ENCODE measurements around the gene MAPKBP1. TPM values are rescaled to one million over a fixed set of nuclear protein-coding genes. Genes with fewer than 3 reads are reported as not detected.

Gene MAPKBP1
- total and polyA plus RNA-seq, 7 experiments from 2014 or later, result 3.0 to 44.7 (median 37.2) TPM

- POLR2A ChIA-PET, result interaction anchor here (1.8 kb wide), 1 partner anchor 27 kb away, joined by 4 read pairs; no protein-coding TSS in a partner anchor
- H3K9me3 Mint-ChIP-seq, result peaks cover 0 to 1% (median 0%) of the 10 kb centered on the region in 11 donors
- peaks cover 7 to 11% (median 8%) of the 10 kb centered on the region in 7 donors for H3K4me1 Mint-ChIP-seq
- no peaks in the 10 kb centered on the region for H3K36me3 Mint-ChIP-seq
- H3K27ac Mint-ChIP-seq, result no peak overlapping the region
- Histone ChIP-seq H3K36me3 (ENCODE audit: control insufficient read depth in 2 of 3, insufficient read depth in 3 of 3, low read length in 3 of 3) (no peaks in the 10 kb centered on the region), H3K9me3 (ENCODE audit: control insufficient read depth in 2 of 3, low read length in 3 of 3) (no peaks in the 10 kb centered on the region), H3K27me3 (ENCODE audit: control insufficient read depth in 2 of 2, insufficient read depth in 2 of 2, low read length in 2 of 2) (no peaks in the 10 kb centered on the region), H3K27ac (ENCODE audit: low read depth, low read length) (no peak overlapping the region), H3K4me1 (ENCODE audit: control insufficient read depth in 2 of 2, insufficient read depth in 2 of 2, low read length in 2 of 2) (no peaks in the 10 kb centered on the region), H3K4me3 (ENCODE audit: low read length) (no peak overlapping the region)
- ATAC-seq, result no peak
- H3K27me3 Mint-ChIP-seq, result no peaks in the 10 kb centered on the region
- intact Hi-C loops (cut with micrococcal nuclease), result no loop called here
- no peak for DNase-seq
- no peak overlapping the region for H3K4me3 Mint-ChIP-seq
- CTCF ChIA-PET, result no interaction called here
Measured at GRCh38 chr15:41868321-41868720, 94.0 kb downstream of the MAPKBP1 start.

- no peaks in the 10 kb centered on the region for H3K36me3 ChIP-seq (ENCODE audit: control insufficient read depth in 2 of 3, insufficient read depth in 3 of 3, low read length in 3 of 3)
- peaks cover 7 to 11% (median 8%) of the 10 kb centered on the region in 7 donors for H3K4me1 Mint-ChIP-seq
- no peaks in the 10 kb centered on the region for H3K27me3 ChIP-seq (ENCODE audit: control insufficient read depth in 2 of 2, insufficient read depth in 2 of 2, low read length in 2 of 2)
- ChIA-PET CTCF (interaction anchor here (0.6 to 1.4 kb wide), 6 partner anchors 18 to 234 kb away, joined by 3 to 6 read pairs (median 3); no protein-coding TSS in a partner anchor), POLR2A (interaction anchor here (0.8 to 1.3 kb wide), 4 partner anchors 23 to 96 kb away, joined by 3 to 5 read pairs (median 3); partner anchors contain the start of gene MAPKBP1)
- no peaks in the 10 kb centered on the region for H3K9me3 ChIP-seq (ENCODE audit: control insufficient read depth in 2 of 3, low read length in 3 of 3)
- no peaks in the 10 kb centered on the region for H3K27me3 Mint-ChIP-seq
- intact Hi-C loops (cut with micrococcal nuclease), result loop anchor here in 1 of 2 donors (2.0 kb wide), 1 partner anchor 41 kb away; the partner anchor contains the start of gene JMJD7
- DNase-seq (no peak), ATAC-seq (no peak)
- no peaks in the 10 kb centered on the region for H3K4me1 ChIP-seq (ENCODE audit: control insufficient read depth in 2 of 2, insufficient read depth in 2 of 2, low read length in 2 of 2)
- H3K27ac Mint-ChIP-seq, result peak overlapping the region; percentile 56 to 98 (median 94)
- H3K27ac ChIP-seq (ENCODE audit: low read depth, low read length), result no peak overlapping the region
- H3K4me3 ChIP-seq (ENCODE audit: low read length), result no peak overlapping the region
- peaks cover 0 to 1% (median 0%) of the 10 kb centered on the region in 11 donors for H3K9me3 Mint-ChIP-seq
- no peaks in the 10 kb centered on the region for H3K36me3 Mint-ChIP-seq
- H3K4me3 Mint-ChIP-seq, result peak overlapping the region; percentile 13 to 81 (median 62)
Measured at GRCh38 chr15:41869770-41870688, 95.7 kb downstream of the MAPKBP1 start.

- peak overlapping the region; percentile 56 to 98 (median 94) for H3K27ac Mint-ChIP-seq
- ATAC-seq (peak; percentile 91), DNase-seq (peak in 8 of 9 donors; percentile 42 to 69 (median 60))
- H3K4me3 ChIP-seq (ENCODE audit: low read length), result no peak overlapping the region
- no peaks in the 10 kb centered on the region for H3K4me1 ChIP-seq (ENCODE audit: control insufficient read depth in 2 of 2, insufficient read depth in 2 of 2, low read length in 2 of 2)
- intact Hi-C loops (cut with micrococcal nuclease), result loop anchor here in 1 of 2 donors (2.0 kb wide), 1 partner anchor 42 kb away; the partner anchor contains the start of gene JMJD7
- H3K27me3 Mint-ChIP-seq, result no peaks in the 10 kb centered on the region
- no peaks in the 10 kb centered on the region for H3K36me3 ChIP-seq (ENCODE audit: control insufficient read depth in 2 of 3, insufficient read depth in 3 of 3, low read length in 3 of 3)
- H3K27ac ChIP-seq (ENCODE audit: low read depth, low read length), result no peak overlapping the region
- ChIA-PET CTCF (interaction anchor here (0.6 to 1.4 kb wide), 5 partner anchors 34 to 235 kb away, joined by 3 to 6 read pairs (median 3); no protein-coding TSS in a partner anchor), POLR2A (interaction anchor here (0.8 to 1.3 kb wide), 5 partner anchors 9 to 97 kb away, joined by 3 to 5 read pairs (median 3); partner anchors contain the start of gene MAPKBP1)
- no peaks in the 10 kb centered on the region for H3K9me3 ChIP-seq (ENCODE audit: control insufficient read depth in 2 of 3, low read length in 3 of 3)
- no peaks in the 10 kb centered on the region for H3K36me3 Mint-ChIP-seq
- H3K27me3 ChIP-seq (ENCODE audit: control insufficient read depth in 2 of 2, insufficient read depth in 2 of 2, low read length in 2 of 2), result no peaks in the 10 kb centered on the region
- peak overlapping the region; percentile 13 to 81 (median 62) for H3K4me3 Mint-ChIP-seq
- peaks cover 7 to 11% (median 8%) of the 10 kb centered on the region in 7 donors for H3K4me1 Mint-ChIP-seq
- H3K9me3 Mint-ChIP-seq, result peaks cover 0 to 1% (median 0%) of the 10 kb centered on the region in 11 donors
Measured at GRCh38 chr15:41870689-41871081, 96.4 kb downstream of the MAPKBP1 start.

- ATAC-seq (no peak), DNase-seq (no peak)
- H3K27ac ChIP-seq (ENCODE audit: low read depth, low read length), result no peak overlapping the region
- no peaks in the 10 kb centered on the region for H3K4me1 ChIP-seq (ENCODE audit: control insufficient read depth in 2 of 2, insufficient read depth in 2 of 2, low read length in 2 of 2)
- no peaks in the 10 kb centered on the region for H3K27me3 ChIP-seq (ENCODE audit: control insufficient read depth in 2 of 2, insufficient read depth in 2 of 2, low read length in 2 of 2)
- H3K36me3 ChIP-seq (ENCODE audit: control insufficient read depth in 2 of 3, insufficient read depth in 3 of 3, low read length in 3 of 3), result no peaks in the 10 kb centered on the region
- Mint-ChIP-seq H3K4me1 (peaks cover 7 to 11% (median 8%) of the 10 kb centered on the region in 7 donors), H3K9me3 (peaks cover 0 to 1% (median 0%) of the 10 kb centered on the region in 11 donors), H3K4me3 (peak overlapping the region in 3 of 10 donors; percentile 23 to 60 (median 59)), H3K27me3 (no peaks in the 10 kb centered on the region), H3K36me3 (no peaks in the 10 kb centered on the region), H3K27ac (peak overlapping the region; percentile 32 to 98 (median 94))
- no peaks in the 10 kb centered on the region for H3K9me3 ChIP-seq (ENCODE audit: control insufficient read depth in 2 of 3, low read length in 3 of 3)
- no peak overlapping the region for H3K4me3 ChIP-seq (ENCODE audit: low read length)
- CTCF ChIA-PET, result interaction anchor here (0.7 to 1.4 kb wide), 3 partner anchors 33 to 45 kb away, joined by 3 to 6 read pairs (median 4); no protein-coding TSS in a partner anchor
- POLR2A ChIA-PET, result interaction anchor here (0.8 to 1.3 kb wide), 6 partner anchors 10 to 97 kb away, joined by 3 to 5 read pairs (median 3); partner anchors contain the start of gene MAPKBP1
- intact Hi-C loops (cut with micrococcal nuclease), result loop anchor here in 1 of 2 donors (2.0 kb wide), 1 partner anchor 43 kb away; the partner anchor contains the start of gene JMJD7
Measured at GRCh38 chr15:41871175-41871905, 97.1 kb downstream of the MAPKBP1 start.

- intact Hi-C loops (cut with micrococcal nuclease), result no loop called here
- no peaks in the 10 kb centered on the region for H3K9me3 ChIP-seq (ENCODE audit: control insufficient read depth in 2 of 3, low read length in 3 of 3)
- H3K27ac ChIP-seq (ENCODE audit: low read depth, low read length), result no peak overlapping the region
- DNase-seq (no peak), ATAC-seq (no peak)
- ChIA-PET CTCF (no interaction called here), POLR2A (no interaction called here)
- peaks cover 0 to 1% (median 0%) of the 10 kb centered on the region in 11 donors for H3K9me3 Mint-ChIP-seq
- no peaks in the 10 kb centered on the region for H3K36me3 ChIP-seq (ENCODE audit: control insufficient read depth in 2 of 3, insufficient read depth in 3 of 3, low read length in 3 of 3)
- no peak overlapping the region for H3K4me3 Mint-ChIP-seq
- H3K4me3 ChIP-seq (ENCODE audit: low read length), result no peak overlapping the region
- H3K36me3 Mint-ChIP-seq, result no peaks in the 10 kb centered on the region
- H3K27ac Mint-ChIP-seq, result peak overlapping the region in 8 of 9 donors; percentile 1 to 89 (median 63)
- no peaks in the 10 kb centered on the region for H3K27me3 ChIP-seq (ENCODE audit: control insufficient read depth in 2 of 2, insufficient read depth in 2 of 2, low read length in 2 of 2)
- no peaks in the 10 kb centered on the region for H3K4me1 ChIP-seq (ENCODE audit: control insufficient read depth in 2 of 2, insufficient read depth in 2 of 2, low read length in 2 of 2)
- peaks cover 7 to 11% (median 8%) of the 10 kb centered on the region in 7 donors for H3K4me1 Mint-ChIP-seq
- H3K27me3 Mint-ChIP-seq, result no peaks in the 10 kb centered on the region
Measured at GRCh38 chr15:41872166-41872747, 98.0 kb downstream of the MAPKBP1 start.

- Histone ChIP-seq H3K36me3 (ENCODE audit: control insufficient read depth in 2 of 3, insufficient read depth in 3 of 3, low read length in 3 of 3) (no peaks in the 10 kb centered on the region), H3K9me3 (ENCODE audit: control insufficient read depth in 2 of 3, low read length in 3 of 3) (no peaks in the 10 kb centered on the region), H3K27me3 (ENCODE audit: control insufficient read depth in 2 of 2, insufficient read depth in 2 of 2, low read length in 2 of 2) (no peaks in the 10 kb centered on the region), H3K27ac (ENCODE audit: low read depth, low read length) (no peak overlapping the region), H3K4me1 (ENCODE audit: control insufficient read depth in 2 of 2, insufficient read depth in 2 of 2, low read length in 2 of 2) (no peaks in the 10 kb centered on the region), H3K4me3 (ENCODE audit: low read length) (no peak overlapping the region)
- no peak overlapping the region for H3K4me3 Mint-ChIP-seq
- ATAC-seq (no peak), DNase-seq (no peak)
- intact Hi-C loops (cut with micrococcal nuclease), result no loop called here
- no peaks in the 10 kb centered on the region for H3K36me3 Mint-ChIP-seq
- peaks cover 0 to under 1% (median 0%) of the 10 kb centered on the region in 11 donors for H3K9me3 Mint-ChIP-seq
- ChIA-PET CTCF (interaction anchor here (1.0 kb wide), 1 partner anchor 93 kb away, joined by 3 read pairs; no protein-coding TSS in a partner anchor), POLR2A (no interaction called here)
- no peaks in the 10 kb centered on the region for H3K27me3 Mint-ChIP-seq
- H3K4me1 Mint-ChIP-seq, result peaks cover 7 to 11% (median 8%) of the 10 kb centered on the region in 7 donors
- H3K27ac Mint-ChIP-seq, result no peak overlapping the region
Measured at GRCh38 chr15:41873711-41874110, 99.4 kb downstream of the MAPKBP1 start.

All from naive thymus-derived CD4-positive, alpha-beta T cell (primary cell).